Superior temporal gyrus (tissue), 1 donor: Measurements from ENCODE around the gene PDZD7.

ENCODE experiments used
- DNase-seq: peaks from one replicate; pipeline ENCODE4 v3.0.0-alpha.2; 2016; ENCODE audit errors: extremely low spot score

PDZD7 gene

GRCh38 chr10:101061624-101062231 lies 30.8 kb upstream of the PDZD7 start, which contains the start of gene KAZALD1:
KAZALD1 (plus strand) TSS chr10:101061989; CDS start chr10:101062593, 604 bp downstream.
- no peak for DNase-seq

- DNase-seq, result peak; percentile 90
Measured at GRCh38 chr10:101060951-101061623, 30.2 kb upstream of the PDZD7 start.

- DNase-seq, result peak; percentile 93
Measured at GRCh38 chr10:101060036-101060950, 29.4 kb upstream of the PDZD7 start.

- DNase-seq, result no peak
Measured at GRCh38 chr10:101056365-101057151, 25.6 kb upstream of the PDZD7 start.

- DNase-seq, result no peak
Measured at GRCh38 chr10:101055411-101055810, 24.5 kb upstream of the PDZD7 start.

GRCh38 chr10:101054876-101055275 lies 23.9 kb upstream of the PDZD7 start:
- DNase-seq, result no peak

- no peak for DNase-seq
Measured at GRCh38 chr10:101054351-101054750, 23.4 kb upstream of the PDZD7 start.

- DNase-seq, result no peak
Measured at GRCh38 chr10:101053516-101053915, 22.6 kb upstream of the PDZD7 start.

GRCh38 chr10:101052285-101052684 lies 21.4 kb upstream of the PDZD7 start:
- no peak for DNase-seq

- DNase-seq, result no peak
Measured at GRCh38 chr10:101050208-101051069, 19.5 kb upstream of the PDZD7 start.

GRCh38 chr10:101047961-101048892 lies 17.3 kb upstream of the PDZD7 start:
- no peak for DNase-seq

- no peak for DNase-seq
Measured at GRCh38 chr10:101047268-101047667, 16.3 kb upstream of the PDZD7 start.

- no peak for DNase-seq
Measured at GRCh38 chr10:101046332-101047238, 15.7 kb upstream of the PDZD7 start.

GRCh38 chr10:101044117-101044516 lies 13.2 kb upstream of the PDZD7 start:
- no peak for DNase-seq

- no peak for DNase-seq
Measured at GRCh38 chr10:101043363-101043707, 12.4 kb upstream of the PDZD7 start.

- DNase-seq, result peak; percentile 85
Measured at GRCh38 chr10:101042667-101043362, 11.9 kb upstream of the PDZD7 start.

GRCh38 chr10:101042118-101042517 lies 11.2 kb upstream of the PDZD7 start:
- DNase-seq, result no peak

- peak; percentile 93 for DNase-seq
Measured at GRCh38 chr10:101041252-101041761, 10.4 kb upstream of the PDZD7 start.
